ENCODE measurements around the gene ISCU. TPM values are rescaled to one million over a fixed set of nuclear protein-coding genes. Genes with fewer than 3 reads are reported as not detected.
"Not testable (repeated sequence)": the region's sequence is repeated elsewhere in the genome, so short reads cannot be mapped to it uniquely, and the experiment has no call there.

The ISCU gene
- total RNA-seq, 1 donor: 184 TPM

DNA sequence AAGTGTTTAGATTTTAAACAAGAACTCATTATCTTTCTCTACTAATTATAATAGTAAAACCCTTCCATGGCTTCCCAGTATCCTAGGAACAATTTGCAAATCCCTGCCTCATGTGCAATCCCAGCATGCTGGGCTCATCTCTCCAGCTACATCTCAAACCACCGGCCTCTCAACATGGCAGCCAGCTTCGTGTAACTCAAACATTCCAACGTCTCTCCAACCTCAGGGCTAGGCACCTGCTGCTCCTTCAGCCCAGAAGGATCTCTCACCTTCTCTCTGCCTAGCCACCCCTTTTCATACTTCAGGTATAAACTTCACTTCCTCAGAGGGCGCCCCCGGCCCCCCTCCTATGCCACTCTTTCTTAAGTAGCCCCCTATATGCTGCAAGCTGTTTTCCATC lies 8.6 kb upstream of the ISCU start:
- Histone ChIP-seq H3K36me3 (ENCODE audit: insufficient read depth, low read length) (no peaks in the 10 kb centered on the region), H3K27me3 (ENCODE audit: insufficient read depth, low read length) (no peaks in the 10 kb centered on the region), H3K4me2 (ENCODE audit: insufficient read depth, low read length) (no peak overlapping the region), H4K20me1 (ENCODE audit: insufficient read depth, low read length) (peaks cover 48% of the 10 kb centered on the region), H3K9me3 (ENCODE audit: low read depth, low read length) (no peaks in the 10 kb centered on the region), H3K4me3 (ENCODE audit: insufficient read depth, low read length) (no peak overlapping the region), H3K4me1 (ENCODE audit: insufficient read depth, low read length) (peaks cover 6% of the 10 kb centered on the region), H3K27ac (ENCODE audit: low read depth, low read length) (no peak overlapping the region), H3K79me2 (ENCODE audit: insufficient read depth, low read length) (peaks cover 94% of the 10 kb centered on the region), H2AFZ (ENCODE audit: low read length) (no peak overlapping the region)
- TF ChIP-seq, protein P1, sequence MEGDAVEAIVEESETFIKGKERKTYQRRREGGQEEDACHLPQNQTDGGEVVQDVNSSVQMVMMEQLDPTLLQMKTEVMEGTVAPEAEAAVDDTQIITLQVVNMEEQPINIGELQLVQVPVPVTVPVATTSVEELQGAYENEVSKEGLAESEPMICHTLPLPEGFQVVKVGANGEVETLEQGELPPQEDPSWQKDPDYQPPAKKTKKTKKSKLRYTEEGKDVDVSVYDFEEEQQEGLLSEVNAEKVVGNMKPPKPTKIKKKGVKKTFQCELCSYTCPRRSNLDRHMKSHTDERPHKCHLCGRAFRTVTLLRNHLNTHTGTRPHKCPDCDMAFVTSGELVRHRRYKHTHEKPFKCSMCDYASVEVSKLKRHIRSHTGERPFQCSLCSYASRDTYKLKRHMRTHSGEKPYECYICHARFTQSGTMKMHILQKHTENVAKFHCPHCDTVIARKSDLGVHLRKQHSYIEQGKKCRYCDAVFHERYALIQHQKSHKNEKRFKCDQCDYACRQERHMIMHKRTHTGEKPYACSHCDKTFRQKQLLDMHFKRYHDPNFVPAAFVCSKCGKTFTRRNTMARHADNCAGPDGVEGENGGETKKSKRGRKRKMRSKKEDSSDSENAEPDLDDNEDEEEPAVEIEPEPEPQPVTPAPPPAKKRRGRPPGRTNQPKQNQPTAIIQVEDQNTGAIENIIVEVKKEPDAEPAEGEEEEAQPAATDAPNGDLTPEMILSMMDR (IDR thresholded peaks at IDR 0.05; ENCODE audit: extremely low read depth, low read depth, low read length): no peak
- no peak for DNase-seq (ENCODE audit: insufficient read length, low spot score, missing footprints)

DNA sequence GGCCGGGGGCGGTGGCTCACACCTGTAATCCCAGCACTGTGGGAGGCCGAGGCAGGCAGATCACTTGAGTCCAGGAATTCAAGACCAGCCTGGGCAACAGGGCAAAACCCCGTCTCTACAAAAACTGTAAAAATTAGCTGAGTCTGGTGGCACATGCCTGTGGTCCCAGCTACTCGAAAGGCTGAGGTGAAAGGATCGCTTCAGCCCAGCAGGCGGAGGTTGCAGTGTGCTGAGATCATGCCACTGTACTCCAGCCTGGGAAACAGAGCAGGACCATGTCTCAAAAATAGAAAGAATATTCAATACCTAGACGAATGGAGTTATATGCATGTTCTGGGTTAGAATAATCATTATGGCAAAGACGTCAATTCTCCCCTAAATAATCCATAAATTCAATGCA lies 7.0 kb upstream of the ISCU start:
- H3K9me3 ChIP-seq (ENCODE audit: low read depth, low read length); H3K27ac ChIP-seq (ENCODE audit: low read depth, low read length); H2AFZ ChIP-seq (ENCODE audit: low read length); H3K4me3 ChIP-seq (ENCODE audit: insufficient read depth, low read length); H3K4me2 ChIP-seq (ENCODE audit: insufficient read depth, low read length); DNase-seq (ENCODE audit: insufficient read length, low spot score, missing footprints); H3K36me3 ChIP-seq (ENCODE audit: insufficient read depth, low read length); H3K27me3 ChIP-seq (ENCODE audit: insufficient read depth, low read length): not testable (repeated sequence)
- Histone ChIP-seq H4K20me1 (ENCODE audit: insufficient read depth, low read length) (peaks cover 56% of the 10 kb centered on the region), H3K4me1 (ENCODE audit: insufficient read depth, low read length) (peaks cover 13% of the 10 kb centered on the region), H3K79me2 (ENCODE audit: insufficient read depth, low read length) (peaks cover 94% of the 10 kb centered on the region)

DNA sequence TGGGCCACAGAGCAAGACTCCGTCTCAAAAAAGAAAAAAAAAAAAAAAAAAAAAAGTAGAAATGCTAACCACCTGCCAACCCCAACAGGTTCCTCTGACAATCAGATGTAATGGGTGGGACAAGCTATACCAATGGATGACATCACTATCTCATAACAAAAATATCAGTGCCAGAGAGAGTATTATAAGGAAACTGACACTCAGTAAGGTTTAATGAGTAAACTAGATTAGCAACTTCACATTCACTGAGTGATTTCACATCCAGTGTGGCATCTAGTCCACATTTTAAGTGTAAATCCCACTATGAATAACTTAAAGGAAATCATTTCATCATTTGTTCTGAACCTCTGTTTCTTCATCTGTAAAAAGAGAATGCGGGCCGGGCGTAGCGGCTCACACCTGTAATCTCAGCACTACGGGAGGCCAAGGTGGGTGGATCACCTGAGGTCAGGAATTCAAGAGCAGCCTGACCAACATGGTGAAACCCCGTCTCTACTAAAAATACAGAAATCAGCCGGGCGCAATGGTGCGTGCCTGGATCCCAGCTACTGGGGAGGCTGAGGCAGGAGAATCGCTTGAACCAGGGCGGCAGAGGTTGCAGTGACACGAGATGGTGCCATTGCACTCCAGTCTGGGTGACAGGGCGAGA lies 3.3 kb upstream of the ISCU start:
- no peaks in the 10 kb centered on the region for H3K9me3 ChIP-seq (ENCODE audit: low read depth, low read length)
- H3K36me3 ChIP-seq (ENCODE audit: insufficient read depth, low read length): peaks cover 3% of the 10 kb centered on the region
- H3K27ac ChIP-seq (ENCODE audit: low read depth, low read length): peak overlapping the region; percentile 96
- H3K4me1 ChIP-seq (ENCODE audit: insufficient read depth, low read length): peaks cover 25% of the 10 kb centered on the region
- no peak for DNase-seq (ENCODE audit: insufficient read length, low spot score, missing footprints)
- no peak overlapping the region for H2AFZ ChIP-seq (ENCODE audit: low read length)
- H3K4me2 ChIP-seq (ENCODE audit: insufficient read depth, low read length): peak overlapping the region; percentile 100
- H4K20me1 ChIP-seq (ENCODE audit: insufficient read depth, low read length): peaks cover 37% of the 10 kb centered on the region
- H3K27me3 ChIP-seq (ENCODE audit: insufficient read depth, low read length): no peaks in the 10 kb centered on the region
- TF ChIP-seq, protein P1 (IDR thresholded peaks at IDR 0.05; ENCODE audit: extremely low read depth, low read depth, low read length): no peak
- H3K79me2 ChIP-seq (ENCODE audit: insufficient read depth, low read length): peaks cover 80% of the 10 kb centered on the region
- no peak overlapping the region for H3K4me3 ChIP-seq (ENCODE audit: insufficient read depth, low read length)

DNA sequence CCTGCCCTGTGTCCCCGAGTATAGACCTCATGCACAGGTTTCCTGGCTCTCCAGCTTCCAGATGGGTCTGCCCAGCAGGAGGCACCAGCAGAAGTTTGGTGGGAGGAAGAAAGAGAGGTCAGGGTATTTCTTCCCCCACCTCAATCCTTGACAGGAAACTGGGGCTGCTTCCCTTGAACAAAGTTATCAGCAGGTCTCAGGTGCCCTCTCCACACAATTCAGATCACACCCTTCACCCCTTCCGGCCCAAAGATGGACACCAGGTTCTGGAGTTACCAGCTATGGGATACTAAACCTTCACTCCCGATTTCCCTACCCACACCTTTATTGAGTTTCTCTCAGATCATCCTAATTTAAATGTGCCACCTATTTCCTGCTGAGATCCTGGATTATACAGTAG lies 2.6 kb upstream of the ISCU start:
- Histone ChIP-seq H3K4me1 (ENCODE audit: insufficient read depth, low read length) (peaks cover 25% of the 10 kb centered on the region), H3K27ac (ENCODE audit: low read depth, low read length) (peak overlapping the region; percentile 96), H3K27me3 (ENCODE audit: insufficient read depth, low read length) (no peaks in the 10 kb centered on the region), H3K9me3 (ENCODE audit: low read depth, low read length) (no peaks in the 10 kb centered on the region), H2AFZ (ENCODE audit: low read length) (no peak overlapping the region), H3K36me3 (ENCODE audit: insufficient read depth, low read length) (peaks cover 9% of the 10 kb centered on the region), H3K4me3 (ENCODE audit: insufficient read depth, low read length) (peak overlapping the region; percentile 88), H3K79me2 (ENCODE audit: insufficient read depth, low read length) (peaks cover 78% of the 10 kb centered on the region), H3K4me2 (ENCODE audit: insufficient read depth, low read length) (peak overlapping the region; percentile 100), H4K20me1 (ENCODE audit: insufficient read depth, low read length) (peaks cover 35% of the 10 kb centered on the region)
- no peak for DNase-seq (ENCODE audit: insufficient read length, low spot score, missing footprints)
- TF ChIP-seq, protein P1 (IDR thresholded peaks at IDR 0.05; ENCODE audit: extremely low read depth, low read depth, low read length): no peak

Measured in osteoblast (primary cell).